ENCODE results near the gene B4GALNT4. TPM values are rescaled to one million over a fixed set of nuclear protein-coding genes. Genes with fewer than 3 reads are reported as not detected.
"Not testable (repeated sequence)": the region's sequence is repeated elsewhere in the genome, so short reads cannot be mapped to it uniquely, and the experiment has no call there.

Gene B4GALNT4
- total RNA-seq, 4 donors from 2014 or later, result 3.2 to 10.6 (median 4.8) TPM

GRCh38 chr11:346529-346928 is 22.8 kb upstream of the B4GALNT4 start:
- H3K9me3 ChIP-seq, result no peaks in the 10 kb centered on the region
- H3K4me1 ChIP-seq, result no peaks in the 10 kb centered on the region
- no peaks in the 10 kb centered on the region for H3K36me3 ChIP-seq
- 60 to 75% methylated on average over 1 to 2 of the region's 3 CpGs for WGBS, 2 donors (ENCODE audit: low coverage in 1 of 2)
- TF ChIP-seq EP300 (IDR thresholded peaks at IDR 0.05) (no peak), POLR2A (IDR thresholded peaks at IDR 0.05) (no peak), POLR2AphosphoS5 (IDR thresholded peaks at IDR 0.05) (no peak), CTCF (IDR thresholded peaks at IDR 0.05) (no peak)
- ATAC-seq, result no peak
- no peaks in the 10 kb centered on the region for H3K27me3 ChIP-seq
- no peak overlapping the region for H3K4me3 ChIP-seq
- no peak overlapping the region for H3K27ac ChIP-seq

GRCh38 chr11:349270-349954 is 19.9 kb upstream of the B4GALNT4 start:
- H3K4me3 ChIP-seq, H3K9me3 ChIP-seq, ATAC-seq, H3K36me3 ChIP-seq, H3K27me3 ChIP-seq, H3K27ac ChIP-seq: not testable (repeated sequence)
- H3K4me1 ChIP-seq, result peaks cover 0 to 24% (median 19%) of the 10 kb centered on the region in 3 donors
- 75 to 100% methylated on average over 4 to 5 of the region's 8 CpGs for WGBS, 2 donors (ENCODE audit: low coverage in 1 of 2)

GRCh38 chr11:350033-350722 is 19.1 kb upstream of the B4GALNT4 start:
- H3K4me3 ChIP-seq, H3K27me3 ChIP-seq, ATAC-seq, H3K36me3 ChIP-seq, H3K9me3 ChIP-seq: not testable (repeated sequence)
- H3K27ac ChIP-seq, result peak overlapping the region in 1 of 4 donors; percentile 44
- peaks cover 1 to 30% (median 21%) of the 10 kb centered on the region in 3 donors for H3K4me1 ChIP-seq
- WGBS, 2 donors (ENCODE audit: low coverage in 1 of 2), result 90% methylated on average over 7 of the region's 16 CpGs; no CpG with 5 or more reads in 1 of the 2 donors

- WGBS, 2 donors (ENCODE audit: low coverage in 1 of 2), result 67 to 94% methylated on average over 7 to 13 of the region's 18 CpGs
- peak overlapping the region in 1 of 4 donors; percentile 44 for H3K27ac ChIP-seq
Measured at GRCh38 chr11:350723-351255, 18.5 kb upstream of the B4GALNT4 start.

GRCh38 chr11:351411-351810 is 17.9 kb upstream of the B4GALNT4 start:
- TF ChIP-seq EP300 (IDR thresholded peaks at IDR 0.05) (no peak), CTCF (IDR thresholded peaks at IDR 0.05) (no peak), POLR2A (IDR thresholded peaks at IDR 0.05) (no peak), POLR2AphosphoS5 (IDR thresholded peaks at IDR 0.05) (no peak)
- no peak for ATAC-seq
- no peak overlapping the region for H3K4me3 ChIP-seq
- H3K4me1 ChIP-seq, result peaks cover 5 to 38% (median 27%) of the 10 kb centered on the region in 3 donors
- H3K9me3 ChIP-seq, result no peaks in the 10 kb centered on the region
- WGBS, 2 donors (ENCODE audit: low coverage in 1 of 2), result 95% methylated on average over 11 of the region's 14 CpGs; no CpG with 5 or more reads in 1 of the 2 donors
- peak overlapping the region in 1 of 4 donors; percentile 44 for H3K27ac ChIP-seq
- no peaks in the 10 kb centered on the region for H3K27me3 ChIP-seq
- H3K36me3 ChIP-seq, result no peaks in the 10 kb centered on the region

More at GRCh38 chr11:350723-351255, 18.5 kb upstream of the B4GALNT4 start:
- Histone ChIP-seq H3K4me1 (peaks cover 5 to 36% (median 27%) of the 10 kb centered on the region in 3 donors), H3K27me3 (no peaks in the 10 kb centered on the region), H3K4me3 (no peak overlapping the region), H3K36me3 (no peaks in the 10 kb centered on the region), H3K9me3 (no peaks in the 10 kb centered on the region)
- TF ChIP-seq POLR2A (IDR thresholded peaks at IDR 0.05), result no peak
- no peak for ATAC-seq

GRCh38 chr11:352456-353031 is 16.8 kb upstream of the B4GALNT4 start:
- Histone ChIP-seq H3K36me3 (no peaks in the 10 kb centered on the region), H3K4me3 (no peak overlapping the region), H3K27ac (peak overlapping the region; percentile 87 to 99 (median 98)), H3K27me3 (no peaks in the 10 kb centered on the region), H3K9me3 (no peaks in the 10 kb centered on the region), H3K4me1 (peaks cover 5 to 38% (median 27%) of the 10 kb centered on the region in 3 donors)
- 93 to 97% methylated on average over 7 to 11 of the region's 12 CpGs for WGBS, 2 donors (ENCODE audit: low coverage in 1 of 2)
- ATAC-seq, result no peak
- no peak for TF ChIP-seq POLR2AphosphoS5 (IDR thresholded peaks at IDR 0.05)
- no peak for TF ChIP-seq CTCF (IDR thresholded peaks at IDR 0.05)
- no peak for TF ChIP-seq POLR2A (IDR thresholded peaks at IDR 0.05)
- no peak for TF ChIP-seq EP300 (IDR thresholded peaks at IDR 0.05)
